GM10266 (cell line): ENCODE measurements around the gene CLIP2.

Experiments
- DNase-seq: peaks from one replicate; pipeline ENCODE4 v3.0.0; 2012; ENCODE audit errors: extremely low spot score
- CTCF ChIP-seq: IDR thresholded peaks from 2 replicates; pipeline ENCODE4 v1.5.1; 2012; ENCODE audit warnings: mild to moderate bottlenecking, low read depth; ENCODE audit not compliant: control insufficient read depth, insufficient read depth; ENCODE audit errors: missing control alignments

Gene CLIP2

GRCh38 chr7:74275401-74275881 lies 13.8 kb upstream of the CLIP2 start:
- TF ChIP-seq CTCF, result peak; percentile 76
- DNase-seq, result no peak

- DNase-seq, result no peak
- TF ChIP-seq CTCF, result no peak
These were observed 11.6 kb upstream of the CLIP2 start for GRCh38 chr7:74277636-74278035.

- DNase-seq, result no peak
- no peak for TF ChIP-seq CTCF
These were observed 8.2 kb upstream of the CLIP2 start for GRCh38 chr7:74280985-74281384.

GRCh38 chr7:74282748-74283459 lies 6.3 kb upstream of the CLIP2 start:
- DNase-seq, result no peak
- TF ChIP-seq CTCF, result no peak

- no peak for DNase-seq
- TF ChIP-seq CTCF, result no peak
These were observed 5.3 kb upstream of the CLIP2 start for GRCh38 chr7:74283858-74284447.

- DNase-seq, result peak; percentile 76
- TF ChIP-seq CTCF, result no peak
These were observed 4.4 kb upstream of the CLIP2 start for GRCh38 chr7:74284781-74285259.

GRCh38 chr7:74286131-74286530 lies 3.1 kb upstream of the CLIP2 start:
- no peak for DNase-seq
- no peak for TF ChIP-seq CTCF
